ENCODE data around the gene GSE1.

The GSE1 gene

DNA sequence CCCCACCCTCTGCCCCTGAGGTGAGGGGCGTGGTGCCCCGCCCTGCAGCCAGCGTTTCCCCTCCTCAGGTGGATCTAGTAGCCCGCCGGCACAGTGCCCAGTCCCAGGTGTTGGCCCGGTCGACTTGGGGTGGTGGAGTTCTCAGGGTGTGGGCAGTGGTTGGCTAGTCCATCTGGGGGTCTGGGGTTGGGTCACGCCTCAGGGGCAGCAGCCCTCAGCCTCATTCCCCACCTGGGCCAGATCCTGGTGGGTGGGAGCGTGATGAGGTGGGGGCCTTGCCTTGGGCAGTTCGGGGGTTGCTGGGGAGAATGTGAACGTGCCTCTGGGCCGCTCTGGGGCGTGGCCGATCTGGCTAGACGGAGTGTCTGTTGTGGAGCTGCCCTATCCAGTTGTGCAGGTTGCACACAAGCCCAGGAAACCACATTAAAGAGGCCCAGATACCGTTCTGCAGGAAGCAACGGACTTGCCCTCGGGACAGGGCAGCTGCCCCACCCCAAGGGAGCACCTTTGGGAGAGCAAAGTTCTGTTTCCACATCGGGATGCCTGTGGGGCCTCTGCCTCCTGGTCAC is 32.0 kb downstream of the GSE1 start:
- no peak for DNase-seq (ENCODE audit: extremely low read depth in 1 of 2, low read depth in 1 of 2)

- no peak for DNase-seq (ENCODE audit: extremely low read depth in 1 of 2, low read depth in 1 of 2)
Measured at GRCh38 chr16:85646358-85646907, 33.3 kb downstream of the GSE1 start.

- DNase-seq (ENCODE audit: extremely low read depth in 1 of 2, low read depth in 1 of 2): no peak
Measured at GRCh38 chr16:85646976-85647375, 33.9 kb downstream of the GSE1 start.

GRCh38 chr16:85648070-85648714 is 35.1 kb downstream of the GSE1 start:
- no peak for DNase-seq (ENCODE audit: extremely low read depth in 1 of 2, low read depth in 1 of 2)

DNA sequence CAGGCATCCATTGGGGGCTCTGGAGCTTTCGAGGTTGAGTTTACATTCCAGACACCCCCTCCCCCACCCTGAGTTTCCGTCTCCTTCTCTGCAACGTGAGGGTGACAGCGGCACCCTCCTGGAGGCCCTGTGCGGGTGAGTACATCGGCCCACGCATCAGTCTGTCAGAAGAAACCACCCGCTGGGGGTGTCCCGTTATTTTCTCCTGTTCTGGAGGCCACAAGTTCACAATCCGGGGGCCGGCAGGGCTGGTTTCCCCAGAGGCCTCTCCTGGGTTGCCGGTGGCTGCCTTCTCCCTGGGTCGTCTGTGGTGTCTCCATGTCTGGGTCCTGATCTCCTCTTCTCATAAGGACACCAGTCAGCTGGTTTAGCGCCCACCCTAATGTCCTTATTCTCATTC is 35.7 kb downstream of the GSE1 start:
- no peak for DNase-seq (ENCODE audit: extremely low read depth in 1 of 2, low read depth in 1 of 2)

DNA sequence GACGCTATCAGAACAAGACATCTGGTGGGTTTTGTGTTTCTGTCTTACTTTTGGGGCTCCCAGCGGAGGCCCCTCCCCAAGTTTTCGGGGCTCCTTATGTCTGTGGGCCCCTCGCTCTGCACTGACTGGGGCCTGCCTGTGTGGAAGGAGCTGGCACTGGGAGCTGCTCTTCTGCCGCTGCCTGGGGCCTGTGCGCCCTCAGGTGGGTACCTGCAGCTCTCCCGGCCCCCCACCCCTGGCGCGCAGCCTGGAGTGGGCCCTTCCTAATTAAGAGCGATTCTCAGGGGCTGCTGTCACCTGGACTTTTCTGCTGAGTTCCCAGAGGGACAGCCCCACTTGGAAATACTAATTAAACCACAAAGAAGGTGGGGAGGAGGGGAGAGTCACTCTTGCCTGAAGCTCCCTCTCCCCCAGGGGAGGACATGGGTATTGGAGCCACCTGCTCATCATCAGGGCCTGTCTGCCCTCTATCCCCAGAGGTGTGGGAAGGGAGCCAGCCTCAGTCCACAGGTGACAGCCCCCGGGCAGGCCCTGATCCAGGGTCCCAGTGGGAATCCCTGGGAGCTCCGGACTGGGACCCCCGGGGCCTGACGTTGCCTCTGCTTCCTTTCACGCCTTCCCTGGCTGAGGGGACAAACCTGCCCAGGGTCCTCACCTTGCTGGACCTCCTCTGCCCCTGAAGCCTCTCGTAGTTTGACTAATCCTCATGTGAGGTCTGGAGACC is 36.5 kb downstream of the GSE1 start:
- no peak for DNase-seq (ENCODE audit: extremely low read depth in 1 of 2, low read depth in 1 of 2)

GRCh38 chr16:85650135-85650843 is 37.2 kb downstream of the GSE1 start:
- DNase-seq (ENCODE audit: extremely low read depth in 1 of 2, low read depth in 1 of 2): no peak

- no peak for DNase-seq (ENCODE audit: extremely low read depth in 1 of 2, low read depth in 1 of 2)
Measured at GRCh38 chr16:85650844-85651628, 37.9 kb downstream of the GSE1 start.

GRCh38 chr16:85651629-85652430 is 38.7 kb downstream of the GSE1 start:
- no peak for DNase-seq (ENCODE audit: extremely low read depth in 1 of 2, low read depth in 1 of 2)

GRCh38 chr16:85652431-85653221 is 39.5 kb downstream of the GSE1 start:
- DNase-seq (ENCODE audit: extremely low read depth in 1 of 2, low read depth in 1 of 2): no peak

- no peak for DNase-seq (ENCODE audit: extremely low read depth in 1 of 2, low read depth in 1 of 2)
Measured at GRCh38 chr16:85653290-85653891, 40.3 kb downstream of the GSE1 start.

DNA sequence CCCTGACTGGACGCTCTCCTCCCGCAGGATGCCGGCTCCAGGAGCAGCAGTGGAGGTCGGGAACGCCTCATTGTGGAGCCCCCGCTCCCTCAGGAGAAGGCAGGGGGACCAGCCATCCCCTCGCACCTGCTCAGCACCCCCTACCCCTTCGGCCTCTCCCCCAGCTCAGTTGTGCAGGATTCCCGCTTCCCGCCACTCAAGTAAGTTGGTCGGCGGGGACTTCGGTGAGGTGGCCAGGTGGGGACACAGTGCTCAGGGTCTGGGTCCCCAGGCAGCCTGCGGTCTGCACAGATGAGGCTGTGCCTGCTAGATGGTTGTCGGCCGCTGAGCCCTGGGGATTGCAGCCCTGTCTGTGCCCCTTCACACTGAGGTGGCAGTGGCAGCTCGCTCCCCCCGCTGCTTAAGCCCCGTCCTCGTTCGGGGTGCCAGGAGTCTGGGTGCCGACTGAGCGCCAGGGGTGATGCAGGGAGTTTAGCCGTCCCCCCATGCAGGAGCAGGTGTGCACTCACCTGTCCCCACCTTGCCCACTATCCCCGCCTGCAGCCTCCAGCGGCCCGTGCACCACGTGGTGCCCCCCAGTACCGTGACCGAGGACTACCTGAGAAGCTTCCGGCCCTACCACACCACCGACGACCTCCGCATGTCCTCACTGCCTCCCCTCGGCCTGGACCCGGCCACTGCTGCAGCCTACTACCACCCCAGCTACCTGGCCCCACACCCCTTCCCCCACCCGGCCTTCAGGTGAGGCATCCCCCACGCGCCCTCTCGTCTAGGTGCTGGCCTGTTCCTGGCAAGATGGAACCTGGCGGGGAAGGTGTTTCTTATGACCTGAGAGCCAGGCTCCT is 41.4 kb downstream of the GSE1 start:
- no peak for DNase-seq (ENCODE audit: extremely low read depth in 1 of 2, low read depth in 1 of 2)

DNA sequence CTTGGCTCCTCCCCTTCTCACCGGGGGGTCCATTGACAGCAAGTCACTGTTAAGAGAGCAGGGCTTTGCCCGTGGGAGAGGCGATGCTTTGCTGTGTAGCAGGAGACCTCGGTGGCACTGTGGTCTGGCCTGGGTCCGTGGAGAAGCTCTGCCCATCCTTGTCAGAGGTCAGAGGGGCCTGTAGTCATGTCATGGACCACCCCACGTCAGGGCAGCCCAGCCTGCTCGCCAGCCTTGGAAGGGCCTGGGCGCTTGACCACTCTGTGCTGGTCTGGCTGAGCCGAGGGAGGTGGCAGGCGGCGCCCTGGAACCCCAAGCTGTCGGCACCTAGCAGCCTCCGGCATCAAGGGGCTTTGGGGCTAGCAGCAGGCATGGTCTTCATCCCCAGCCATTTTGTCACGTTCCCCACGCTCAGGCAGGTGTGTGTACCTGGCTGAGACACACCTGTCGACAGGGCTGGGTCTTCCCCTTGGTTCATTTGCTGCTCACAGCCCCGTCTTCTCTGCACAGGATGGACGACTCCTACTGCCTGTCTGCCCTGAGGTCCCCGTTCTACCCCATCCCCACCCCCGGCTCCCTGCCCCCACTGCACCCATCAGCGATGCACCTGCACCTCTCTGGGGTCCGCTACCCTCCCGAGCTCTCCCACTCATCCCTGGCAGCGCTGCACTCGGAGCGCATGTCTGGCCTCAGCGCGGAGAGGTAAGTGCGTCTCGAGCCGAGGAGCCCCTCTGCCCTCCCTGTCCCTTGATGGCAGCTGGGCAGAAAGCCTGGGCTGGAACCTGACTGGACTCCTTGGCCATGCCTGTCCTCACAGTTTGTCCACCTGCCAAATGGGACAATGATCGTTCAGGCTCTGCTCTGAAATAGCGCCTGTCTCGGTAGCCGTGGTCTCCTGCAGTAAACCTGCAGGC is 42.4 kb downstream of the GSE1 start:
- no peak for DNase-seq (ENCODE audit: extremely low read depth in 1 of 2, low read depth in 1 of 2)

DNA sequence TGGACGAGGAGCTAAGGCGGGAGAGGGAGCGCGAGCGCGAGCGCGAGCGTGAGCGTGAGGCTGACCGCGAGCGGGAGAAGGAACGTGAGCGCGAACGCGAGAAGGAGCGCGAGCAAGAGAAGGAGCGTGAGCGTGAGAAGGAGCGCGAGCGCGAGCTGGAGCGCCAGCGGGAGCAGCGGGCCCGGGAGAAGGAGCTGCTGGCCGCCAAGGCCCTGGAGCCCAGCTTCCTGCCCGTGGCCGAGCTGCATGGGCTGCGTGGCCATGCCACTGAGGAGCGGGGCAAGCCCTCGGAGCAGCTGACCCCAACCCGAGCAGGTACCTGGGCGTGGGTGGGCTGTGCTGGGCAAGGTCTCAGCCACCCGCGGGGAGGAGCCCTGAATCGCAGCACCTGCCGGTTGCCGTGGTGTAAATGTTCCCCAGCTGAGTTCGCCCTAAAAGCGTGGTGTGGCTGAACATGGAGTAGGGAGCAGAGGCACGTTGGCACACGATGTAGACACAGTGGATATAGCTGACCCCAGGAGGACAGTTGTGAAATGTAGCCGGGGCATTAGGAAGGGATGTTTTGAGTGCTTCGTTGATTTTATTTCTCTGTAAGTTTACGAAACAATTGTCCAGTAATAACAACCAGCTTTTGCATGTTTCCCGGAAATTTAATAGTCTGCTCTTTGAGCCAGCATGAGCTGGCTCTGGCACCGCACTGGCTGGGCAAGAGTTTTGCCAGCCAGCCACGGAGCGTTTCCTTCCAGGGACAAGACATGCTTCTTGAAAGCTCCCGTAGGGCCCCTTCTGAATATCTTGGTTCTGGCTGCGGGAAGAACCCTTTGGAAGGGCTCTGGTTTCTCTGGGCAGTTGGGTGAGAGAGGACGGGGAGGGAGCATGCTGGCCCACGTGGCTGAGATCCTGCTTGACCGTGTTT is 43.5 kb downstream of the GSE1 start:
- DNase-seq (ENCODE audit: extremely low read depth in 1 of 2, low read depth in 1 of 2): no peak

DNA sequence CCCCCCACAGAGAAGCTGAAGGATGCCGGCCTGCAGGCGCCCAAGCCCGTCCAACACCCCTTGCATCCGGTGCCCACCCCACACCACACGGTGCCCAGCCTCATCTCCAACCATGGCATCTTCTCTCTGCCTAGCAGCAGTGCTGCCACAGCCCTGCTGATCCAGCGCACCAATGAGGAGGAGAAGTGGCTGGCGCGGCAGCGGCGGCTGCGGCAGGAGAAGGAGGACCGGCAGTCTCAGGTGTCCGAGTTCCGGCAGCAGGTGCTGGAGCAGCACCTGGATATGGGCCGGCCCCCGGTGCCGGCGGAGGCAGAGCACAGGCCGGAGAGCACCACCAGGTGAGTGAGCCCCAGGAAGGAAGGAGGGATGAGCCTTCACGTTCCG is 44.1 kb downstream of the GSE1 start:
- no peak for DNase-seq (ENCODE audit: extremely low read depth in 1 of 2, low read depth in 1 of 2)

GRCh38 chr16:85657996-85658395 is 44.9 kb downstream of the GSE1 start:
- DNase-seq (ENCODE audit: extremely low read depth in 1 of 2, low read depth in 1 of 2): no peak
